Upper lobe of left lung (tissue), 4 donors: ENCODE data around the gene GH2.
"Not testable (repeated sequence)": the region's sequence is repeated elsewhere in the genome, so short reads cannot be mapped to it uniquely, and the experiment has no call there.

Experiments
- CTCF ChIP-seq, 6 experiments: fragments of 450-650 bp in 4 of 6; fragments of 200-600 bp in 2 of 6; sonication (generic) in 2 of 6; IDR thresholded peaks; one replicate each; pipeline ENCODE4 v1.5.1; 2016 to 2019; ENCODE audit warnings: antibody characterized with exemption in 6 of 6
- POLR2A ChIP-seq, 4 donors: fragments of 450-650 bp; IDR thresholded peaks; one replicate each; pipeline ENCODE4 v1.5.1; 2016 to 2017; ENCODE audit warnings: antibody characterized with exemption in 4 of 4, mild to moderate bottlenecking in 2 of 4

- TF ChIP-seq POLR2A, CTCF (IDR thresholded peaks at IDR 0.05): not testable (repeated sequence)
Observed at GRCh38 chr17:63870292-63870665, 11.5 kb downstream of the GH2 start.
